GM08714 (cell line): Measurements from ENCODE around the gene RGS17.
"Not testable (repeated sequence)": the region's sequence is repeated elsewhere in the genome, so short reads cannot be mapped to it uniquely, and the experiment has no call there.

Experiments
- H3K4me3 ChIP-seq: fragments of 200-500 bp; sonication (Bioruptor generic); 2 replicates; pipeline ENCODE4 v1.5.1; 2014; ENCODE audit warnings: mild to moderate bottlenecking, low read length, inconsistent platforms
- ZNF274 ChIP-seq: IDR thresholded peaks from 2 replicates; pipeline ENCODE4 v1.6.1; 2012; ENCODE audit warnings: mild to moderate bottlenecking, low read depth, low read length

Gene RGS17

DNA sequence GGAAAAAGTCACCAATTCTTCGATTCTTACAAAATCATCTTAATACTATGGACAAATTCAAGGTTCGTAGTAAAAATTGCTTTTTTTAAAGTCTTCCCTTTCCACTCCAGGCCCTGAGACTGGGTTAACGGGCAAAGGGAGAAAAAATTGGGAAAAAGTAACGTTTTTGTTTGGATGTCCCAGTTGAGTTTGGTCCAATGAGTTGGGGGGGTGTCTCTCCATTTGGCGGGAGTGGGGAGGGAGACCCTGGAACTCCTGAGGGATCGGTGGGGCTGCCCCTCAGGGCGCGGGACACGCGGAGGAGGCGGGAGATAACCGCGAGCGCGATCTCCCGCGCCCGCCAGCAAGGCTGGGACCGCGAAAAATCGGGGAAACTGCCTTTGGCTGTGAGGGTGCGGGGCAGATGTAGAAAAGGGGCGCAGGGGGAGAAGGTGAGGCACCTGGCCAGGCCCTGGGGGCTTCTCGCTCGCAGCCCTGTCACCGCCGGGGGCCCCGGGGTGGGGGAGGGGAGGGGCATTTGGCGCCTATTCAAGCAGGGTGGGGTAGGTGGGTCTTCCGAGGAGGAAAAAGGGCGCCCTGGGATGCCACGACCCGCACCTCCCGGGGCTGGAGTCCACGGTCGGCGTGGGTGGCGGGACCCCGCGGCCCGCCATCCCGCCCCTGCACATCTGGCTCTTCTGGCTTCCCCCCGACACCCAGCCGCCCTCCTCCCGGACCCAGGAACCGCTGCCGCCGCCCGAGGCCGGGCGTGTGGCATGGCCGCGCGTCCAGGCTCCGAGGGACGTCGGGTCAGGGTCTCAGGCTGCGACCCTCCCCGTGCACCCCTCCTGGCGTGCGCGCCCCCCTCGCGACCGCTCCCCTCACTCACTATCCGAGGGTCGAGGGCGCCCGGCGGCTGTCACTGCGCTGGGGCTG lies 148.8 kb downstream of the RGS17 start:
- TF ChIP-seq ZNF274: no peak
- H3K4me3 ChIP-seq: peak overlapping the region; percentile 95

DNA sequence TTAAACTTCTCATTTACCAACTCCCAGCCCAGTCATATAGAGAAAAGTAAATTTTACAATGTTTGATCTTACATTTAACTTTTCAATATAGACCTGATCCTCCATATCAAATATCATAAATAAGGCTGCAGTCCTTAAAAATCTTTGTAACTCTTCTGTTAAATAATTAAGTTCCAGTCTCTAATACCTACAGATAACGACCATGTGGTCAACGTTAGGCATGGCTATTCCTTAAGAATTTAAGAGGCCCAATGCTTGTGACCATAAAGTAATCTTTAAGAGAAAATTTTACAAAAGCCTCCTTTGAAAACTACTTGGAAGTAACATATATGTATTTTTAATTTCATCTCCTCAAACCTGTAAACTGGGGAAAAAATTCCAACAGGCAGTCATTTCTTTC lies 149.9 kb downstream of the RGS17 start:
- peak overlapping the region; percentile 95; the same call in 1 of the 2 replicates for H3K4me3 ChIP-seq
- no peak for TF ChIP-seq ZNF274

- TF ChIP-seq ZNF274: no peak
- peak overlapping the region; percentile 95; the same call in 1 of the 2 replicates for H3K4me3 ChIP-seq
Measured at GRCh38 chr6:152980656-152981055, 150.4 kb downstream of the RGS17 start.

- no peak overlapping the region; the same call in 1 of the 2 replicates for H3K4me3 ChIP-seq
- no peak for TF ChIP-seq ZNF274
Measured at GRCh38 chr6:152979116-152979515, 152.0 kb downstream of the RGS17 start.

- H3K4me3 ChIP-seq: no peak overlapping the region
- TF ChIP-seq ZNF274: no peak
Measured at GRCh38 chr6:152978058-152978457, 153.0 kb downstream of the RGS17 start.

- no peak for TF ChIP-seq ZNF274
- no peak overlapping the region for H3K4me3 ChIP-seq
Measured at GRCh38 chr6:152977556-152977955, 153.5 kb downstream of the RGS17 start.

- no peak for TF ChIP-seq ZNF274
- no peak overlapping the region for H3K4me3 ChIP-seq
Measured at GRCh38 chr6:152976749-152977148, 154.3 kb downstream of the RGS17 start.

- no peak for TF ChIP-seq ZNF274
- H3K4me3 ChIP-seq: no peak overlapping the region
Measured at GRCh38 chr6:152975204-152975915, 155.7 kb downstream of the RGS17 start.

DNA sequence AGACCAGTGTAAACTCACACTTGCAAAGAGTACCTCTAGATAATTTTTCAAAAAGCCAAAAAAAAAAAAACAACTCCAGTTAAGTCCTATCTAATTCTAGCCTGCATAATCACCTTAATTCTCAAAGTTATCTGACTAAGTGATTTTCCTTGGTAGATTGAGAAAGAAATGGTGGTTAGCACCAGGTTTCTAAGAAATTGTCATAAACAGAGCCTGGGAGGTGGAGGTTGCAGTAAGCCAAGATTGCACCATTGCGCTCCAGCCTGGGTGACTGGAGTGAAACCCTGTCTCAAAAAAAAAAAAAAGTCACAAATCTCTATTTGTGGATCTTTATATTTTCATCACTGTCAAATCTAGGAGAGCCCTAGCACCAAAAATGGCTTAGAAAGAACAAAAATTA lies 157.2 kb downstream of the RGS17 start:
- no peak for TF ChIP-seq ZNF274

GRCh38 chr6:152969688-152970418 lies 161.2 kb downstream of the RGS17 start:
- TF ChIP-seq ZNF274: no peak
- H3K4me3 ChIP-seq: no peak overlapping the region

More for the DNA sequence above, 157.2 kb downstream of the RGS17 start:
- H3K4me3 ChIP-seq: no peak overlapping the region

DNA sequence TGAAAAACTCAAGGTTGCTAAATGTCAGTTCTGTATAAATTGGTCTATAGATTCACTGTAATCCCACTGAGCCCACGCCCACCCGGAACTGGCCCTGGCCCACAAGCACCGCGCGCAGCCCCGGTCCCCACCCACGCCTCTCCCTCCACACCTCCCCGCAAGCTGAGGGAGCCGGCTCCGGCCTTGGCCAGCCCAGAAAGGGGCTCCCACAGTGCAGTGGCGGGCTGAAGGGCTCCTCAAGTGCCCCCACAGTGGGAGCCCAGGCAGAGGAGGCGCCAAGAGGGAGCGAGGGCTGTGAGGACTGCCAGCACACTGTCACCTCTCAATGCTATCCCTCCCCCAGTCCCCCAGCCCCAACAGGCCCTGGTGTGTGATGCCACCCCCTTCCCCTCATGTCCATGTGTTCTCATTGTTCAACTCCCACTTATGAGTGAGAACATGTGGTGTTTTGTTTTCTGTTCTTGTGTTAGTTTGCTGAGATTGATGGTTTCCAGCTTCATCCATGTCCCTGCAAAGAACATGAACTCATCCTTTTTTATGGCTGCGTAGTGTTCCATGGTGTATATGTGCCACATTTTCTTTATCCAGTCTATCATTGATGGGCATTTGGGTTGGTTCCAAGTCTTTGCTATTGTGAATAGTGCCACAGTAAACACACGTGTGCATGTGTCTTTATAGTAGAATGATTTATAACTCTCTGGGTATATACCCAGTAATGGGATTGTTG lies 164.8 kb downstream of the RGS17 start:
- not testable (repeated sequence) for H3K4me3 ChIP-seq

- no peak for TF ChIP-seq ZNF274
- H3K4me3 ChIP-seq: no peak overlapping the region
Measured at GRCh38 chr6:152959333-152959732, 171.7 kb downstream of the RGS17 start.

DNA sequence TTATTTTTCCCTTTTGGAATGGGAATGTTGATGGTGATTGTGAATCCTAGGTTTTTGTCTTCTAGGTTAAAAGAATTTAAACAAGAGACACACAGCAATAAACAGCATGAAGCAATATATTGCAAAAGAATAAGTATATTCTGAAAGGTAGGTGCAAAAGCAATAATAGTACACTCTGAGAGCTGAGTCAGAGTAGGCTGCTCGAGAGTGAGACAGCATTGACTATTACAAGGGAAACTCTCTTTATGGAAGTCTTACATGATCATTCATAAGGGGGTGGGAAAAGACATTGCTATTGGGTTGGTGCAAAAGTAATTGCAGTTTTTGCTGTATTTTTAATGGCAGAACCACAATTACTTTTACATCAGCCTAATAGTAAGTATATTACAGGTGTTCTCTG lies 173.3 kb downstream of the RGS17 start:
- TF ChIP-seq ZNF274: no peak
- H3K4me3 ChIP-seq: no peak overlapping the region
